Parathyroid adenoma (tissue), 2 donors: Measurements from ENCODE around the gene COMT.

ENCODE experiments used
- H2AFZ ChIP-seq: fragments of 300-600 bp; sonication (generic); one replicate; pipeline ENCODE4 v1.7.0; 2017; ENCODE audit warnings: antibody characterized with exemption, mild to moderate bottlenecking
- H3K27ac ChIP-seq: fragments of 300-600 bp; sonication (generic); one replicate; pipeline ENCODE4 v1.7.0; 2017
- H3K27me3 ChIP-seq: fragments of 300-600 bp; sonication (generic); one replicate; pipeline ENCODE4 v1.7.0; 2017; ENCODE audit warnings: low read length; ENCODE audit not compliant: control insufficient read depth, insufficient read depth
- H3K36me3 ChIP-seq: fragments of 300-600 bp; sonication (generic); one replicate; pipeline ENCODE4 v1.7.0; 2017; ENCODE audit warnings: low read length; ENCODE audit not compliant: control insufficient read depth, insufficient read depth
- H3K4me1 ChIP-seq: fragments of 300-600 bp; sonication (generic); one replicate; pipeline ENCODE4 v1.7.0; 2017; ENCODE audit warnings: control low read depth
- H3K4me2 ChIP-seq: fragments of 300-600 bp; sonication (generic); one replicate; pipeline ENCODE4 v1.7.0; 2017; ENCODE audit warnings: low read length
- H3K4me3 ChIP-seq: fragments of 300-600 bp; sonication (generic); one replicate; pipeline ENCODE4 v1.7.0; 2017; ENCODE audit warnings: low read depth, low read length
- H3K79me2 ChIP-seq: fragments of 300-600 bp; sonication (generic); one replicate; pipeline ENCODE4 v1.7.0; 2017; ENCODE audit warnings: control low read depth
- H3K9ac ChIP-seq: fragments of 300-600 bp; sonication (generic); one replicate; pipeline ENCODE4 v1.7.0; 2017; ENCODE audit warnings: mild to moderate bottlenecking
- H3K9me3 ChIP-seq: fragments of 300-600 bp; sonication (generic); one replicate; pipeline ENCODE4 v1.7.0; 2017; ENCODE audit warnings: low read length; ENCODE audit not compliant: control insufficient read depth
- CTCF ChIP-seq: fragments of 300-600 bp; sonication (generic); IDR thresholded peaks from one replicate; pipeline ENCODE4 v1.7.0; 2017; ENCODE audit warnings: antibody characterized with exemption, mild to moderate bottlenecking
- donor health status: primary hyperparathyroidism.

COMT gene

GRCh38 chr22:20018001-20018400, 76.4 kb downstream of the COMT start:
- H3K4me3 ChIP-seq, result no peak overlapping the region
- H3K79me2 ChIP-seq, result peaks cover 4% of the 10 kb centered on the region
- no peak overlapping the region for H3K27ac ChIP-seq
- no peak overlapping the region for H3K4me2 ChIP-seq
- TF ChIP-seq CTCF, result no peak
- H2AFZ ChIP-seq, result no peak overlapping the region
- H3K9ac ChIP-seq, result no peak overlapping the region
- no peaks in the 10 kb centered on the region for H3K9me3 ChIP-seq
- peaks cover 3% of the 10 kb centered on the region for H3K4me1 ChIP-seq
- H3K36me3 ChIP-seq, result no peaks in the 10 kb centered on the region
- no peaks in the 10 kb centered on the region for H3K27me3 ChIP-seq
